ENCODE results near the gene KDM5B. TPM values are rescaled to one million over a fixed set of nuclear protein-coding genes. Genes with fewer than 3 reads are reported as not detected.

KDM5B gene
- total RNA-seq, 1 donor from 2014 or later: 78.7 TPM

DNA sequence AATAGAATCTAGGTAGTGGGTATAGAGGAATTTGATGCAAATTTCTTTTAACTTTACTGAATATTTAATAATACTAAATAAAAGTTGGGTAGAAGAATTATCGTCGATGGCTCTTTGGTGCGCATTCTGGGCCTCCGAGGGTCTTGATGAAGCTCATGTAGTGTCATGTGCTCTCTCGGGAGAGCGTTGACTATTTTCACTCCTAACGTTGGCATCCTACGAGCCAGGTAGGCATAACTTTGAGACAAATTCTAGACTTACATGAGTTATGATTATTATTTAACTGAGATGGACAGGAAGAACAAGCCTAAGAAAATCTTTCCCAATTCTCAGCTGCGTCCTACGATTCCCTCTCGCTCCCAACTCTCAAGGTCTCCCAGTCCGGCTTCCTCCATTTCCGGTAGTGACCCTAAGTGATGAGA lies 2.0 kb upstream of the KDM5B start:
- H3K27me3 Mint-ChIP-seq (ENCODE audit: low read depth): peaks cover 19% of the 10 kb centered on the region
- H3K36me3 Mint-ChIP-seq (ENCODE audit: low read depth): peaks cover 6% of the 10 kb centered on the region
- DNase-seq (ENCODE audit: low spot score): no peak
- H3K27ac Mint-ChIP-seq: peak overlapping the region; percentile 3
- intact Hi-C loops (cut with micrococcal nuclease): loop anchor here (1.0 to 2.0 kb wide), 3 partner anchors 51 to 147 kb away; partner anchors contain the start of gene RABIF
- no peaks in the 10 kb centered on the region for H3K9me3 Mint-ChIP-seq
- H3K4me3 Mint-ChIP-seq (ENCODE audit: low read depth): peak overlapping the region; percentile 92
- H3K4me1 Mint-ChIP-seq (ENCODE audit: low read depth): peaks cover 39% of the 10 kb centered on the region

GRCh38 chr1:202809597-202810159 lies 1.5 kb upstream of the KDM5B start:
- intact Hi-C loops (cut with micrococcal nuclease): loop anchor here (1.0 to 10.0 kb wide), 4 partner anchors 52 to 465 kb away; partner anchors contain the start of genes PPP1R12B, RABIF and UBE2T
- H3K4me3 Mint-ChIP-seq (ENCODE audit: low read depth): peak overlapping the region; percentile 78
- H3K27me3 Mint-ChIP-seq (ENCODE audit: low read depth): peaks cover 17% of the 10 kb centered on the region
- H3K4me1 Mint-ChIP-seq (ENCODE audit: low read depth): peaks cover 39% of the 10 kb centered on the region
- H3K27ac Mint-ChIP-seq: no peak overlapping the region
- no peaks in the 10 kb centered on the region for H3K9me3 Mint-ChIP-seq
- no peak for DNase-seq (ENCODE audit: low spot score)
- H3K36me3 Mint-ChIP-seq (ENCODE audit: low read depth): peaks cover 6% of the 10 kb centered on the region

DNA sequence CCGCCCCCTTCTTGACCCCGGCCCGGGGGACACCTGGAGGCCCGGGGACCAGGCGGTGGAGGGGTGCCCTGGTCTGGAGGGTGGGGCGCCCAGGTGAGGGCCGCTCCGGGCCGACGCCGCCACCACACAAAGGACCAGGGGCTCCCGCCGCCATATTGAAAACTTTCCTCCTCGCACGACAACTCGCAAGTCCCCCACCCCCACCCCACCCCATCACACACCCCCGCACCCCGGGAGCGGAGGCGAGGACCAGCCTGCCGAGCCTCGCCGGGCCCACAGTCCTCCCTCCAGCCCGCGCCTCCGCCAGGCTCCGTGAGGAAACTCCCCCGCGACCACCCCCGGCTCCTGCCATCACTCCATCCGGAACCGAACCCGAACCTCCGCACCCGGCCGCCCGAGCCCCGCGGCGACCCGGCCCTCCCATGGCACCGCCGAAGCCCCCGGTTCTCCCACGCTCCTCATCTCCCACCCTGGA lies 733 bp downstream of the KDM5B start:
- peak; percentile 44 for DNase-seq (ENCODE audit: low spot score)
- Mint-ChIP-seq H3K4me1 (ENCODE audit: low read depth) (peaks cover 53% of the 10 kb centered on the region), H3K9me3 (no peaks in the 10 kb centered on the region), H3K27ac (peak overlapping the region; percentile 74), H3K36me3 (ENCODE audit: low read depth) (peaks cover 20% of the 10 kb centered on the region), H3K4me3 (ENCODE audit: low read depth) (peak overlapping the region; percentile 68), H3K27me3 (ENCODE audit: low read depth) (peaks cover 12% of the 10 kb centered on the region)
- intact Hi-C loops (cut with micrococcal nuclease): loop anchor here (2.0 to 10.0 kb wide), 2 partner anchors 27 to 463 kb away; partner anchors contain the start of genes PPP1R12B and UBE2T

GRCh38 chr1:202806845-202807450 lies 1.3 kb downstream of the KDM5B start:
- peaks cover 52% of the 10 kb centered on the region for H3K4me1 Mint-ChIP-seq (ENCODE audit: low read depth)
- intact Hi-C loops (cut with micrococcal nuclease): loop anchor here (2.0 to 10.0 kb wide), 2 partner anchors 28 to 462 kb away; partner anchors contain the start of genes PPP1R12B and UBE2T
- peaks cover 21% of the 10 kb centered on the region for H3K36me3 Mint-ChIP-seq (ENCODE audit: low read depth)
- H3K4me3 Mint-ChIP-seq (ENCODE audit: low read depth): peak overlapping the region; percentile 96
- H3K27ac Mint-ChIP-seq: peak overlapping the region; percentile 93
- DNase-seq (ENCODE audit: low spot score): peak; percentile 24
- H3K9me3 Mint-ChIP-seq: no peaks in the 10 kb centered on the region
- H3K27me3 Mint-ChIP-seq (ENCODE audit: low read depth): peaks cover 10% of the 10 kb centered on the region

- peak overlapping the region; percentile 96 for H3K4me3 Mint-ChIP-seq (ENCODE audit: low read depth)
- H3K9me3 Mint-ChIP-seq: no peaks in the 10 kb centered on the region
- peaks cover 47% of the 10 kb centered on the region for H3K4me1 Mint-ChIP-seq (ENCODE audit: low read depth)
- intact Hi-C loops (cut with micrococcal nuclease): loop anchor here (2.0 to 10.0 kb wide), 2 partner anchors 29 to 461 kb away; partner anchors contain the start of genes PPP1R12B and UBE2T
- H3K36me3 Mint-ChIP-seq (ENCODE audit: low read depth): peaks cover 25% of the 10 kb centered on the region
- DNase-seq (ENCODE audit: low spot score): no peak
- peak overlapping the region; percentile 93 for H3K27ac Mint-ChIP-seq
- peaks cover 5% of the 10 kb centered on the region for H3K27me3 Mint-ChIP-seq (ENCODE audit: low read depth)
Observed at GRCh38 chr1:202805886-202806844, 2.1 kb downstream of the KDM5B start.

DNA sequence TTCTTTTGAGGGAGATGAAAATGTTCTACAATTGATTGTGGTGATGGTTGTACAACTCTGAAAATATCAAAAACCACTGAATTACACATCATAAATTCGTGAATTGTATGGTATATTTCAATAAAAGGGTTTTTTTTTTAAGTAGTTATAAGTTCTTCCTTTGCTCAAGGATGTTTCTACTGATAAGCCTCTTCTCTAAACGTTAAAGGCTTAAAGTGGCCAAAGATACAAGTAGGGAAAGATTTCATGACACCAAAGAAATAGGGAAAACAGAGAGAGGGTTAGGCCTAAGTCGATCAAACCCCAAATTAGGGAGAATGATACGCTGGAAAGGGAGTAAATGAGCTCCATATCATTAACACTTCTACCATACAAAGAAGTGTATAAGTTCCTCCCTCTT lies 4.1 kb downstream of the KDM5B start:
- Mint-ChIP-seq H3K4me3 (ENCODE audit: low read depth) (peak overlapping the region; percentile 5), H3K9me3 (no peaks in the 10 kb centered on the region), H3K36me3 (ENCODE audit: low read depth) (peaks cover 33% of the 10 kb centered on the region), H3K4me1 (ENCODE audit: low read depth) (peaks cover 41% of the 10 kb centered on the region), H3K27me3 (ENCODE audit: low read depth) (peaks cover 3% of the 10 kb centered on the region), H3K27ac (peak overlapping the region; percentile 50)
- no peak for DNase-seq (ENCODE audit: low spot score)
- intact Hi-C loops (cut with micrococcal nuclease): loop anchor here (10.0 kb wide), 1 partner anchor 459 kb away; the partner anchor contains the start of genes PPP1R12B and UBE2T

DNA sequence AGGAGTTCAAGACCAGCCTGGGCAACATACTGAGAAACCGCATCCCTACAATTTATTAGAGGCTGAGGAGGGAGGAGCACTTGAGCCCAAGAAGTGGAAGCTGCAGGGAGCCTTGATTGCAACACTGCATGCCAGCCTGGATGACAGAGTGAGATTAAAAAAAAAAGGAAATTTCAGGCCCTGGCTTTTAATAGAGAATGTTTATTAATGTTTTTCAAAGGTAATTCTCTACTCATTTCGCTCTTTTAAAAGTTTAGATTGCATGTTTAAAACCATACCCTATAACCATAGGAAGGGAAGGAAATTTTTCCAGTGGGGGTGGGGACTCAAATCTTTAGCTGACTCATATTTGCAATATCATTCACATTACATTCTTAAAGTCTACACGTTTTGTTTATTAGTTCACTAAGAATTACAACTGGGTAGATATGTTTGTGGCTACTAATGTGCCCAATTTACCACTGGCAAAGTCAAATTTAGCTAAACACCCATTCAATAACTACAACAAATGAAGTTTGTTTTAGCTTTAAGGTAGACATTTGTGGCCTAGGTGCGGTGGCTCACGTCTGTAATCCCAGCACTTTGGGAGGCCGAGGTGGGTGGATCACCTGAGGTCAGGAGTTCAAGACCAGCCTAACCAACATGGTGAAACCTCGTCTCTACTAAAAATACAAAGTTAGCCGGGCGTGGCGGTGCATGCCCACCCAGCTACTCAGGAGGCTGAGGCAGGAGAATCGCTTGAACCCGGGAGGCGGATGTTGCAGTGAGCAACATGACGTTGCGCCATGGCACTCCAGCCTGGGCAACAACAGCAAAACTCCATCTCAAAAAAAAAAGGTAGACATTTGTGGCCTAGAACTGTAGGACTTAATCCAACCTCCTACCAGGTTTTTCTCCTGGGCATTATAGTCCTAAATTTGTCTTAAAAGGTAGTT lies 5.0 kb downstream of the KDM5B start:
- Mint-ChIP-seq H3K9me3 (no peaks in the 10 kb centered on the region), H3K27me3 (ENCODE audit: low read depth) (no peaks in the 10 kb centered on the region), H3K36me3 (ENCODE audit: low read depth) (peaks cover 39% of the 10 kb centered on the region), H3K4me3 (ENCODE audit: low read depth) (peak overlapping the region; percentile 39), H3K4me1 (ENCODE audit: low read depth) (peaks cover 37% of the 10 kb centered on the region), H3K27ac (peak overlapping the region; percentile 28)
- DNase-seq (ENCODE audit: low spot score): no peak
- intact Hi-C loops (cut with micrococcal nuclease): loop anchor here (10.0 kb wide), 1 partner anchor 458 kb away; the partner anchor contains the start of genes PPP1R12B and UBE2T

GRCh38 chr1:202802034-202802433 lies 6.2 kb downstream of the KDM5B start:
- H3K27me3 Mint-ChIP-seq (ENCODE audit: low read depth): no peaks in the 10 kb centered on the region
- H3K4me1 Mint-ChIP-seq (ENCODE audit: low read depth): peaks cover 37% of the 10 kb centered on the region
- H3K4me3 Mint-ChIP-seq (ENCODE audit: low read depth): no peak overlapping the region

DNA sequence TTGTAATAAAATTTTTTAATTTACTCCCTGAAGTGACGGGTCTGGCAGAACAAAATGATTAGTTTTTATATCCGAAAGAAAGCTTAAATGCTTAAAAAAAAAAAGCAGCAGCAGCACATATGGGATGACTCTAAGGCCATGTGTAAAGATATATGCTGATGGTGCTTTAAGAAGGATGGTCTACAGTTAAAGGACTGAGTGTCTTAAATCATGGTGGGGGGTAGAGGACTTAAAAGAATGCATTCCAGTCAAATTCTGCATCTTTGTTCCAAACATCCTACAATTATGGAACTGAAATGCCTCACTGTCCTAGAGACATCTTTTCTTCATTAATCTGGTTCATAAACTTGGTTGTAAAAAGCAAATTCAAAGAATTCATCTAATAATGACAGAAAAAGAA lies 7.0 kb downstream of the KDM5B start:
- Mint-ChIP-seq H3K27me3 (ENCODE audit: low read depth) (no peaks in the 10 kb centered on the region), H3K36me3 (ENCODE audit: low read depth) (peaks cover 43% of the 10 kb centered on the region), H3K9me3 (no peaks in the 10 kb centered on the region), H3K4me3 (ENCODE audit: low read depth) (no peak overlapping the region), H3K4me1 (ENCODE audit: low read depth) (peaks cover 36% of the 10 kb centered on the region), H3K27ac (no peak overlapping the region)
- intact Hi-C loops (cut with micrococcal nuclease): loop anchor here (10.0 kb wide), 1 partner anchor 456 kb away; the partner anchor contains the start of genes PPP1R12B and UBE2T
- no peak for DNase-seq (ENCODE audit: low spot score)

More at GRCh38 chr1:202802034-202802433, 6.2 kb downstream of the KDM5B start:
- Mint-ChIP-seq H3K36me3 (ENCODE audit: low read depth) (peaks cover 43% of the 10 kb centered on the region), H3K9me3 (no peaks in the 10 kb centered on the region), H3K27ac (no peak overlapping the region)
- intact Hi-C loops (cut with micrococcal nuclease): loop anchor here (10.0 kb wide), 1 partner anchor 457 kb away; the partner anchor contains the start of genes PPP1R12B and UBE2T
- no peak for DNase-seq (ENCODE audit: low spot score)

GRCh38 chr1:202800742-202801141 lies 7.5 kb downstream of the KDM5B start:
- Mint-ChIP-seq H3K4me1 (ENCODE audit: low read depth) (peaks cover 33% of the 10 kb centered on the region), H3K9me3 (no peaks in the 10 kb centered on the region), H3K4me3 (ENCODE audit: low read depth) (no peak overlapping the region), H3K27me3 (ENCODE audit: low read depth) (no peaks in the 10 kb centered on the region), H3K27ac (no peak overlapping the region), H3K36me3 (ENCODE audit: low read depth) (peaks cover 41% of the 10 kb centered on the region)
- DNase-seq (ENCODE audit: low spot score): no peak
- intact Hi-C loops (cut with micrococcal nuclease): loop anchor here (10.0 kb wide), 1 partner anchor 456 kb away; the partner anchor contains the start of genes PPP1R12B and UBE2T

DNA sequence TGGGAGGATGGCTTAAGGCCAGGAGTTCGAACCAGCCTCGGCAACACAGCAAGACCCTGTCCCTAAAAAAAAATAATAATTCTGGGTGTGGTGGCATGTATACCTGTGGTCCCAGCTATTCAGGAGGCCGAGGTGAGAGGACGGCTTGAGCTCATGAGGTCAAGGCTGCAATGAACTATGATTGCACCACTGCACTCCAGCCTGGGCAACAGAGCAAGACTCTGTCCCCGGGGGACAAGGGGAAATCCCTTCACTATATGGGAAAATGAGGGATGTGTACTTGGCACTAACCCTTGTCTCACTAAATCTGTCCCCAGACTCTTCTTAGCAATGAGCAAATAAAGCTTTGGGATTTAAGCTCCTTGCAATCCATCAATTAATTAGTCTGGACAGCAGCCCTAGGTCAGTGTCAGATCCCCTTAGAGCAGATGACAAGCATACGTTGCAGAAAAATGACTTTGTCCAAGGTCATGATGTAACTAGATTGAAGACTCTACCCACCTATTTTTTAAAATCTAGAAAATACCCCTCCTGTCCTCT lies 9.4 kb downstream of the KDM5B start:
- H3K4me1 Mint-ChIP-seq (ENCODE audit: low read depth): peaks cover 26% of the 10 kb centered on the region
- intact Hi-C loops (cut with micrococcal nuclease): no loop called here

More for the DNA sequence above, 9.4 kb downstream of the KDM5B start:
- no peak overlapping the region for H3K4me3 Mint-ChIP-seq (ENCODE audit: low read depth)
- DNase-seq (ENCODE audit: low spot score): no peak
- no peak overlapping the region for H3K27ac Mint-ChIP-seq
- H3K36me3 Mint-ChIP-seq (ENCODE audit: low read depth): peaks cover 37% of the 10 kb centered on the region
- H3K27me3 Mint-ChIP-seq (ENCODE audit: low read depth): no peaks in the 10 kb centered on the region
- H3K9me3 Mint-ChIP-seq: no peaks in the 10 kb centered on the region
